Measurements from ENCODE around the gene SPTB. TPM values are rescaled to one million over a fixed set of nuclear protein-coding genes. Genes with fewer than 3 reads are reported as not detected.

The SPTB gene
- total RNA-seq, 1 donor from 2014 or later: 1.8 TPM

GRCh38 chr14:64721391-64721791, 158.3 kb downstream of the SPTB start:
- DNase-seq (ENCODE audit: low read depth): no peak
- H3K4me3 ChIP-seq (ENCODE audit: low read depth, low read length): no peak overlapping the region
- TF ChIP-seq CTCF (conservative IDR thresholded peaks at IDR 0.05; ENCODE audit: low read depth, low read length): no peak

GRCh38 chr14:64720131-64720576, 159.6 kb downstream of the SPTB start:
- peak; percentile 94 for DNase-seq (ENCODE audit: low read depth)
- H3K4me3 ChIP-seq (ENCODE audit: low read depth, low read length): no peak overlapping the region
- no peak for TF ChIP-seq CTCF (conservative IDR thresholded peaks at IDR 0.05; ENCODE audit: low read depth, low read length)

- DNase-seq (ENCODE audit: low read depth): no peak
- TF ChIP-seq CTCF (conservative IDR thresholded peaks at IDR 0.05; ENCODE audit: low read depth, low read length): no peak
- H3K4me3 ChIP-seq (ENCODE audit: low read depth, low read length): no peak overlapping the region
Observed at GRCh38 chr14:64719601-64720000, 160.1 kb downstream of the SPTB start.

- no peak for TF ChIP-seq CTCF (conservative IDR thresholded peaks at IDR 0.05; ENCODE audit: low read depth, low read length)
- no peak for DNase-seq (ENCODE audit: low read depth)
- no peak overlapping the region for H3K4me3 ChIP-seq (ENCODE audit: low read depth, low read length)
Observed at GRCh38 chr14:64718762-64719161, 160.9 kb downstream of the SPTB start.

GRCh38 chr14:64717870-64718269, 161.8 kb downstream of the SPTB start:
- no peak overlapping the region for H3K4me3 ChIP-seq (ENCODE audit: low read depth, low read length)
- DNase-seq (ENCODE audit: low read depth): no peak
- TF ChIP-seq CTCF (conservative IDR thresholded peaks at IDR 0.05; ENCODE audit: low read depth, low read length): no peak

- no peak for DNase-seq (ENCODE audit: low read depth)
Observed at GRCh38 chr14:64715628-64716412, 163.9 kb downstream of the SPTB start.

More at GRCh38 chr14:64715628-64716412, 163.9 kb downstream of the SPTB start:
- no peak for TF ChIP-seq CTCF (conservative IDR thresholded peaks at IDR 0.05; ENCODE audit: low read depth, low read length)
- peak overlapping the region; percentile 40 for H3K4me3 ChIP-seq (ENCODE audit: low read depth, low read length)
